Stimulated activated CD4-positive, alpha-beta T cell treated with anti-CD3 and anti-CD28 coated beads, Interleukin-15, amount 100 ng/mL, for 24 hours (primary cell): ENCODE data around the gene TUT4.

ENCODE experiments used
- DNase-seq: peaks from one replicate; pipeline ENCODE4 v3.0.0-alpha.2; 2020

Gene TUT4

DNA sequence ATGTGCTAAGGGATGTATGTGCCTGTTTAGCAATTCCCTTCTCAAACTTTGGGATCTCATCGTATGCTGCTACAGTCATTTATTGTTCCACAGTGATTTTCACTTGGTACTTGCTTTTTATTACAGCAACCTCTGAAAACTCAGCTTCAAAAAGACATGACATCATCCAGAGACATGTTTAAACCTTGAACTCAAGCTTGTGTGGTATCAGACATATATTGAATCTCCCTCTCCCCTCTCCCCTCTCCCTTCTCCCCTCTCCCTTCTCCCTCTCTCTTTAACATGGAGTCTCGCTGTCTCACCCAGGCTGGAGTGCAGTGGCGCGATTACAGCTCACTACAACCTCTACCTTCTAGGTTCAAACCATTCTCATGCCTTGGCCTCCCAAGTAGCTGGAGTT is 19.5 kb upstream of the TUT4 start:
- no peak for DNase-seq

GRCh38 chr1:52571783-52572182 is 18.9 kb upstream of the TUT4 start:
- DNase-seq, result no peak

- no peak for DNase-seq
These were observed 16.7 kb upstream of the TUT4 start for GRCh38 chr1:52569449-52570210.

GRCh38 chr1:52567943-52568342 is 15.1 kb upstream of the TUT4 start:
- no peak for DNase-seq

- DNase-seq, result no peak
These were observed 9.9 kb upstream of the TUT4 start for GRCh38 chr1:52562766-52563165.

GRCh38 chr1:52559875-52560274 is 7.0 kb upstream of the TUT4 start:
- no peak for DNase-seq

DNA sequence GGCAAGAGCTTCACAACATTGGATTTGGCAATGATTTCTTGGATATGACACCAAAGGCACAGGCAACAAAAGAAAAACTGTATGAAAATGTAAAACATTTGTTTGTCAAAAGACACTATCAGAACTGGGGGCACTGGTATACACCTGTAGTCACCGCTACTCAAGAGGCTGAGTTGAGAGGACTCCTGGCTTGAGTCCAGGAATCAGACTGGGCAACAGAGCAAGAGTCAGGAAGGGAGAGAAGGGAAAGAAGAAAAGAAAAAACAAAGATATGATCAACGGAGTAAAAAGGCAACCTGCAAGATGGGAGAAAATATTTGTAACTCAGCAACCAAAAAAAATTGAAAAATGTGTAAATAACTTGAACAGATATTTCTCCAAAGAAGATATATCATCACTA is 6.0 kb upstream of the TUT4 start:
- DNase-seq, result no peak

DNA sequence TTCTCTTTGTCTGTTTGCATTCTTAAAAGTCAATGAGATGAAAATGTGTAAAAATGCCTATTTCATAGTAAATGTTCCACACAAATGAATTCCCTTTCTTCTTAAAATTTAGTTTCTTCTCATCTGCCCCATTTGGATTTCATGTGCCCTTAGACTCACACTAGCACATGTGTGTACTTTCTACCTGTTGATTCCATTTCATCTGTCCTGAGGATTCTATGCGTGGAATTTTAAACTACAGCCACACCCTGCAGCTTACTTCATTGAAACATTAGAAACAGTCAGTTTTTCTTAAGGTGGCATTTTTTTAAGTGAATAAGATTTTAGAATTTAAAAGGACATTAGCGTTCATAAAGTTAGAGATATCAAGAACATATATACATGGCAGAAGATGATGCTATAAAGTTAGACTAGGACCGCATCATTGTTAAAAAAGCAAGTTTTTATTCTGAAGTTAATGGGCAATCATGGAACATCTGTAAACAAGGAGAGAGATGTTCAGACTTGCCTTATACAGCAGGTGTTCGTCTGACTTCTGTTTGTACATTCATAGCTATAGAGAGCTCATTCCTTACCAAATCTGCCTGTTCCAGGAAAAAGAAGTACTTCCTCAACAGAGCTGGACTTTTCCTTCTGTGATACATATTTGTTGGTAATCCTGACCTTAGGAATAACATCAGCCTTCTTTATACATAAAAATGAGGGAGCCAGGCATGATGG is 3.9 kb upstream of the TUT4 start:
- DNase-seq, result no peak

- no peak for DNase-seq
These were observed 1.9 kb upstream of the TUT4 start for GRCh38 chr1:52554756-52555155.

- DNase-seq, result no peak
These were observed 1.4 kb upstream of the TUT4 start for GRCh38 chr1:52554267-52554640.

- peak; percentile 94 for DNase-seq
These were observed 722 bp upstream of the TUT4 start for GRCh38 chr1:52553362-52554266.

GRCh38 chr1:52552236-52552504 is 722 bp downstream of the TUT4 start:
- DNase-seq, result peak; percentile 76

- DNase-seq, result peak; percentile 57
These were observed 1.2 kb downstream of the TUT4 start for GRCh38 chr1:52551507-52552235.

GRCh38 chr1:52550447-52550846 is 2.4 kb downstream of the TUT4 start:
- peak; percentile 3 for DNase-seq

DNA sequence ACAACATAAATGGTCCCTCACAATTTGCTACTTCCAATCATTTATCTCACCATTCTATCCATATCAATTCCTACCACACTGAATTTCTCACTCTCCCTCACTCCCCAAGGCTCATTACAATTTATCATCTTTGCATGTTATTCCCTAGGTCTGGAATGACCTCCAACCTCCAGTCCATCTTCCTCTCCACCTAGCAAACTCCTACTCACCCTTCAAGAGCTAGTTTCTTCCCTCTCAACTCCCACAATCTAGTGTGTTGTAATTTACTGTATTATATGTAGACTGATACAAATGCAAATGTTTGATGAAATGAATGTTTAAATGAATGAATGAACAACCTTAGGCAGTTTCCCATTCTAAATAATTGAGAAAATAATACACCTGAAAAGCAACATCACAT is 3.6 kb downstream of the TUT4 start:
- DNase-seq, result no peak

- DNase-seq, result no peak
These were observed 6.0 kb downstream of the TUT4 start for GRCh38 chr1:52546852-52547251.

GRCh38 chr1:52544665-52545525 is 8.0 kb downstream of the TUT4 start:
- DNase-seq, result no peak

- no peak for DNase-seq
These were observed 10.7 kb downstream of the TUT4 start for GRCh38 chr1:52542085-52542688.

- DNase-seq, result no peak
These were observed 17.7 kb downstream of the TUT4 start for GRCh38 chr1:52534928-52535764.

- DNase-seq, result no peak
These were observed 19.2 kb downstream of the TUT4 start for GRCh38 chr1:52533713-52534112.
